Body of pancreas (tissue), 4 donors: Measurements from ENCODE around the gene CACNA1C. TPM values are rescaled to one million over a fixed set of nuclear protein-coding genes. Genes with fewer than 3 reads are reported as not detected.
"Not testable (repeated sequence)": the region's sequence is repeated elsewhere in the genome, so short reads cannot be mapped to it uniquely, and the experiment has no call there.

Experiments used
- ATAC-seq: fragments of 150-250 bp; one replicate; pipeline ENCODE4 v1.9.1; 2016
- DNase-seq, 4 donors: peaks; one replicate each; pipeline ENCODE4 v3.0.0-alpha.2; 2019
- H3K27ac ChIP-seq, 4 donors: fragments of 200-600 bp; sonication (generic); 1 replicate in 3 of 4; 2 replicates in 1 of 4; pipeline versions ENCODE4 v1.5.1 to v1.6.1; 2016 to 2019; ENCODE audit warnings: mild to moderate bottlenecking in 1 of 4, mixed read lengths in 1 of 4, moderate library complexity in 1 of 4
- H3K27me3 ChIP-seq, 2 donors: fragments of 200-600 bp; sonication (generic); one replicate each; pipeline ENCODE4 v1.6.0; 2016; ENCODE audit warnings: mild to moderate bottlenecking in 1 of 2
- H3K36me3 ChIP-seq, 2 donors: fragments of 200-600 bp; sonication (generic); replicated peaks in 1 of 2; 2 replicates each; pipeline ENCODE4 v1.5.1; 2016; ENCODE audit warnings: low read depth in 2 of 2; ENCODE audit not compliant: insufficient read depth in 1 of 2
- H3K4me1 ChIP-seq: fragments of 200-600 bp; sonication (generic); one replicate; pipeline ENCODE4 v1.6.0; 2016
- H3K4me3 ChIP-seq, 2 donors: fragments of 200-600 bp; sonication (generic); 1 replicate in 1 of 2; 2 replicates in 1 of 2; pipeline ENCODE4 v1.5.1; 2016 to 2019
- H3K9me3 ChIP-seq, 3 donors: fragments of 200-600 bp; sonication (generic); 1 replicate in 2 of 3; 2 replicates in 1 of 3; pipeline ENCODE4 v1.5.1; 2016
- POLR2A ChIP-seq, 3 donors: fragments of 450-650 bp; IDR thresholded peaks; one replicate each; pipeline ENCODE4 v1.6.1; 2016; ENCODE audit warnings: antibody characterized with exemption in 3 of 3, mild to moderate bottlenecking in 2 of 3
- WGBS, 2 donors: methylation state at CpG; one replicate each; pipeline ENCODE4 v1.1.5; 2017; 5-methylcytosine and 5-hydroxymethylcytosine counted together
- intact Hi-C: fragments of 100-400 bp; cut with DNase I; formaldehyde crosslinking; loops from one replicate; pipeline ENCODE4 v1.15.1; 2023
- total RNA-seq, 2 donors: library from RNA; depleted of rRNA; stranded (reverse); fragments of >200 nt; gene quantifications; one replicate each; pipeline ENCODE4 v1.1.0, GENCODE V29; 2016
- TF ChIP-seq, protein P1 (sequence below), 7 experiments: fragments of 450-650 bp in 4 of 7; fragments of 200-600 bp in 3 of 7; sonication (generic) in 3 of 7; IDR thresholded peaks; one replicate each; pipeline ENCODE4 v1.5.1; 2016 to 2019; ENCODE audit warnings: antibody characterized with exemption in 7 of 7

CACNA1C gene
- total RNA-seq, 2 donors from 2014 or later = 2.3 to 4.4 TPM

DNA sequence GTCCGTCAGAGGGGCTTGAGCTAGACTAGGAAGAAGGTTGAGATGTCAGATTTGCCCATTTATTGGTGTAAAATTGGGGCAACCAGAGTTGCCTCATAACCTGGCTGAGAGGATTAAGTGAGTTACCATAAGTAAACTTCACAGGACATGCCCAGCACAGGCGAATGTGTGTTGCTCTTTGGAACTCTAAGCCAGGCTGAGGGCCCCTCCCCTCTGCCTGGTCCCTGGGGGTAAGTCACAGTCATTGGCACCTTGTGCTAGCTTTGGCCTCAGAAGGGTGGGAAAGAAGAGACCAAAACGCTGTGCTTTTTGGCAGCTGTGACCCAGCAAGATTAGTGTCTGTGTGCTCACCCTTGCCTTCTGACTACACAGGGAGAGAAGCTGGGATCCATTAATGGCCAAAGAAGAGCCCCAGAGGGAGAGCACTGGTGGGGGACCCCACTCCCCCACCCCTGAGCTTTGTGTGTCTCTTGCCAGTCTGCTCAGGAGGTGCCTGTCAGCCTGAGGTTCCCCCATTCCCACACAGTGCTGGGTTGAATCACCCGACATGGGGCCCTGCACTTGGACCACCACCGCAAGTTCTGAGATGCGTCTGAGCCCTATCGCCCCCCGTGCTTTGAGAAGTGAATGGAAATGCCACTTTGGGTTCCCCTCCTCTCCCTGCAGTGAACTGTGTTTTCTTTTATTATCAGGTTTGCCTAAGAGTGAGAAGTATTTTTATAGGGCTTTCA is 74.1 kb downstream of the CACNA1C start:
- no peak overlapping the region for H3K4me3 ChIP-seq
- H3K36me3 ChIP-seq = no peaks in the 10 kb centered on the region
- intact Hi-C loops = no loop called here
- TF ChIP-seq, protein P1, sequence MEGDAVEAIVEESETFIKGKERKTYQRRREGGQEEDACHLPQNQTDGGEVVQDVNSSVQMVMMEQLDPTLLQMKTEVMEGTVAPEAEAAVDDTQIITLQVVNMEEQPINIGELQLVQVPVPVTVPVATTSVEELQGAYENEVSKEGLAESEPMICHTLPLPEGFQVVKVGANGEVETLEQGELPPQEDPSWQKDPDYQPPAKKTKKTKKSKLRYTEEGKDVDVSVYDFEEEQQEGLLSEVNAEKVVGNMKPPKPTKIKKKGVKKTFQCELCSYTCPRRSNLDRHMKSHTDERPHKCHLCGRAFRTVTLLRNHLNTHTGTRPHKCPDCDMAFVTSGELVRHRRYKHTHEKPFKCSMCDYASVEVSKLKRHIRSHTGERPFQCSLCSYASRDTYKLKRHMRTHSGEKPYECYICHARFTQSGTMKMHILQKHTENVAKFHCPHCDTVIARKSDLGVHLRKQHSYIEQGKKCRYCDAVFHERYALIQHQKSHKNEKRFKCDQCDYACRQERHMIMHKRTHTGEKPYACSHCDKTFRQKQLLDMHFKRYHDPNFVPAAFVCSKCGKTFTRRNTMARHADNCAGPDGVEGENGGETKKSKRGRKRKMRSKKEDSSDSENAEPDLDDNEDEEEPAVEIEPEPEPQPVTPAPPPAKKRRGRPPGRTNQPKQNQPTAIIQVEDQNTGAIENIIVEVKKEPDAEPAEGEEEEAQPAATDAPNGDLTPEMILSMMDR (IDR thresholded peaks at IDR 0.05) = no peak
- no peak for TF ChIP-seq POLR2A (IDR thresholded peaks at IDR 0.05)
- H3K4me1 ChIP-seq = no peaks in the 10 kb centered on the region
- no peaks in the 10 kb centered on the region for H3K27me3 ChIP-seq
- ATAC-seq = no peak
- no peak overlapping the region for H3K27ac ChIP-seq
- H3K9me3 ChIP-seq = no peaks in the 10 kb centered on the region
- WGBS, 2 donors = 73 to 74% methylated on average over 8 of the region's 8 CpGs
- DNase-seq = no peak

DNA sequence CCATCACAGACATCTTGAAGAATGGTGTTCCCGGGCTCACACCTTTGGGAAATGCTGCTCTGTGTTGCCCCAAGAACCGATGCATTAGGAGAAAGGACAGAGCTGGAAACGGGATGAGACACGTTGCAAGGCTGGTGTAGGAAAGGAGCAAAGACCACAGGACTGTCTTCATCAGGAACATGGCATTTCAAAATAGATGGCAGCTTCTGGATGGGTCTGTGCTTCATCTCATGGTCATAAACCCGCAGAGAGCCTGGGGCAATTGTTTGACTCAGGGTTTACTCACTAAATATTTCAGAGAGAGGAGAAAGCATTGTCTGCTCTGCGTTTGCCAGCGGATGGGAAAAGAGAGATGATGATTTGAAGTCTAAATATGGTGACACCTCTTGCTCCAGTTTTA is 76.3 kb downstream of the CACNA1C start:
- no peak for DNase-seq
- WGBS, 2 donors = 59% methylated on average over 7 of the region's 7 CpGs
- Histone ChIP-seq H3K27ac (no peak overlapping the region), H3K4me3 (no peak overlapping the region), H3K4me1 (no peaks in the 10 kb centered on the region), H3K27me3 (no peaks in the 10 kb centered on the region), H3K36me3 (no peaks in the 10 kb centered on the region), H3K9me3 (no peaks in the 10 kb centered on the region)
- ATAC-seq = no peak
- intact Hi-C loops = no loop called here
- TF ChIP-seq, protein P1 (IDR thresholded peaks at IDR 0.05) = no peak
- no peak for TF ChIP-seq POLR2A (IDR thresholded peaks at IDR 0.05)

DNA sequence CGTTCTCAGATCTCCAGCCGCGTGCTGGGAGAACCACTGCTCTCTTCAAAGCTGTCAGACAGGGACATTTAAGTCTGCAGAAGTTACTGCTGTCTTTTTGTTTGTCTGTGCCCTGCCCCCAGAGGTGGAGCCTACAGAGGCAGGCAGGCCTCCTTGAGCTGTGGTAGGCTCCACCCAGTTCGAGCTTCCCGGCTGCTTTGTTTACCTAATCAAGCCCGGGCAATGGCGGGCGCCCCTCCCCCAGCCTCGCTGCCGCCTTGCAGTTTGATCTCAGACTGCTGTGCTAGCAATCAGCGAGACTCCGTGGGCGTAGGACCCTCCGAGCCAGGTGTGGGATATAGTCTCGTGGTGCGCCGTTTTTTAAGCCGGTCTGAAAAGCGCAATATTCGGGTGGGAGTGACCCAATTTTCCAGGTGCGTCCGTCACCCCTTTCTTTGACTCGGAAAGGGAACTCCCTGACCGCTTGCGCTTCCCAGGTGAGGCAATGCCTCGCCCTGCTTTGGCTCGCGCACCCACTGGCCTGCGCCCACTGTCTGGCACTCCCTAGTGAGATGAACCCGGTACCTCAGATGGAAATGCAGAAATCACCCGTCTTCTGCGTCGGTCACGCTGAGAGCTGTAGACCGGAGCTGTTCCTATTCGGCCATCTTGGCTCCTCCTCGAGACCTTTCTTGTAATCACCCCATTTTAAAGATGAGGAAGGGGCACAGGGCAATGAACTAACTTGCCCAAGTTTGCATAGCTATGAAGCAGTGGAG is 83.1 kb downstream of the CACNA1C start:
- H3K9me3 ChIP-seq, H3K4me1 ChIP-seq, DNase-seq, H3K36me3 ChIP-seq, H3K4me3 ChIP-seq, intact Hi-C loops, H3K27me3 ChIP-seq, H3K27ac ChIP-seq, ATAC-seq: not testable (repeated sequence)
- WGBS, 2 donors = 70 to 97% methylated on average over 15 to 17 of the region's 37 CpGs

DNA sequence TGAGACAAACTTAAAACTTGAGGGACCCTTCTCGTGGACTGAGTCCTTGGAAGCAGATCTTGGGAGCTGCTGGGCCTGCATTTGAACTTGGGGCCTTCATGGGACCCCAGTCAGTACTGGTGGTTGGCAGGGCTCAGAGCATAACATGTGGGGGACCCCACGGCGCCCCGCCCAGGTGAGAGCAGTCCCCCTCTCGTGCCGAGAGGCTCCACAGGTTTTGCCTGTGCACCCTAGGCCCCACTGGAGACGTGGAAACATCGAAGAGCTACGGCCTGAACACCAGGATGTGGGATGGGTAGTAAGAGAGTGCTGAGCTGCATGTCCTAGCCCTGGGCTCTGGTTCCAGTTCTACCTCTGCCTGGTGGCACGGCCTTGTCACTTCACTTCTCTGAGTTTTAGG is 84.1 kb downstream of the CACNA1C start:
- no peak for ATAC-seq
- Histone ChIP-seq H3K9me3 (no peaks in the 10 kb centered on the region), H3K4me3 (no peak overlapping the region), H3K36me3 (no peaks in the 10 kb centered on the region), H3K27ac (no peak overlapping the region), H3K4me1 (no peaks in the 10 kb centered on the region), H3K27me3 (no peaks in the 10 kb centered on the region)
- TF ChIP-seq, protein P1 (IDR thresholded peaks at IDR 0.05) = no peak
- no peak for TF ChIP-seq POLR2A (IDR thresholded peaks at IDR 0.05)
- DNase-seq = no peak
- intact Hi-C loops = no loop called here
- WGBS, 2 donors = 91 to 93% methylated on average over 10 of the region's 10 CpGs

DNA sequence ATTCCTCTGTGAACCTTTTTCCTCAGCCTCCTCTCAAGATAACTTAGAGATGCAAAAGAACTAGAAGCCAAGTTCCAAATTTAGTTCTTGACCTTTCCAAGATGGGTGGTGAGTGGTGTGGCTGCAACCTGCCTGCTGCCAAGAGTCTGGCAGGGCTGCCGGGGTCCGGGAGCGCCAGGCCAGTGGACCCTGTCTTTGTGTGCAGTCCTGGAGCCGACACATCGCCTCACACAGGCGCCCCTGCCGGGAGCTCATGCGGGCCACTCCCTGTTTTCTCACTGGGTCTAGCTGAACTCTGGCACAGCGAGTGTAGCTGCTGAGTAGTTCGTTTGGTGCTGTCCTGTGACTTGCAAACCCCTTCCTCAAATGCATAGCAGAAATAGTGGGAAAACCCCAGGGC is 84.9 kb downstream of the CACNA1C start:
- H3K27ac ChIP-seq = no peak overlapping the region
- no peaks in the 10 kb centered on the region for H3K9me3 ChIP-seq
- intact Hi-C loops = no loop called here
- no peak overlapping the region for H3K4me3 ChIP-seq
- DNase-seq (no peak), ATAC-seq (no peak)
- 78 to 80% methylated on average over 10 of the region's 10 CpGs for WGBS, 2 donors
- no peaks in the 10 kb centered on the region for H3K4me1 ChIP-seq
- no peaks in the 10 kb centered on the region for H3K36me3 ChIP-seq
- no peaks in the 10 kb centered on the region for H3K27me3 ChIP-seq
- TF ChIP-seq, protein P1 (IDR thresholded peaks at IDR 0.05) = no peak
- no peak for TF ChIP-seq POLR2A (IDR thresholded peaks at IDR 0.05)
